ENCODE measurements around the gene FN1.

DNA sequence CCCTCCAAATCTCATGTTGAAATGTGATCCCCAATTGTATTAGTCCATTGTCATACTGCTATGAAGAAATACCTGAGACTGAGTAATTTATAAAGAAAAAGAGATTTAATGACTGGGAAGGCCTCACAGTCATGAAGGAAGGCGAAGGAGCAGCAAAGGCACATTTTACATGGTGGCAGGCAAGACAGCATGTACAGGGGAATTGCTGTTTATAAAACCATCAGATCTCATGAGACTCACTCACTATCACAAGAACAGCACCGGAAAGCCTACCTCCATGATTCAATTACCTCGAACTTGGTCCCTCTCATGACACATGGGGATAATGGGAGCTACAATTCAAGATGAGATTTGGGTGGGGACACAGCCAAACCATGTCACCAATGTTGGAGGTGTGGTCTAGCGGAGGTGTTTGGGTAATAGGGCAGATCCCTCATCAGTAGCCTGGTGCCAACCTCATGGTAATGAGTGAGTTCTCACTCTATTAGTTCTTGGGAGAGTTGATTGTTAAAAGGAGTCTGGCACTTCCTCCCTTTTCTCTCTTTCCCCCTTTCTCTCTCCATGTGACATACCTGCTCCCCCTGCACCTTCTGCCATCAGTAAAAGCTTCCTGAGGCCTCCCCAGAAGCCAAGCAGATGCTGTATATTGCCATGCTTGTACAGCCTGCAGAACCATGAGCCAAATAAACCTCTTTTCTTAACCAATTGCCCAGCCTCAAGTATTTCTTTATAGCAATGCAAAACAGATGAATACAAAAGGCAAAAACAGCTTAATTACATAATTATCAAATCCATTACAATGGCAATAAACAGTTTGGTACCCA lies 14.5 kb upstream of the FN1 start:
- no peak for TF ChIP-seq POLR2A (IDR thresholded peaks at IDR 0.05)
- TF ChIP-seq, protein P1, sequence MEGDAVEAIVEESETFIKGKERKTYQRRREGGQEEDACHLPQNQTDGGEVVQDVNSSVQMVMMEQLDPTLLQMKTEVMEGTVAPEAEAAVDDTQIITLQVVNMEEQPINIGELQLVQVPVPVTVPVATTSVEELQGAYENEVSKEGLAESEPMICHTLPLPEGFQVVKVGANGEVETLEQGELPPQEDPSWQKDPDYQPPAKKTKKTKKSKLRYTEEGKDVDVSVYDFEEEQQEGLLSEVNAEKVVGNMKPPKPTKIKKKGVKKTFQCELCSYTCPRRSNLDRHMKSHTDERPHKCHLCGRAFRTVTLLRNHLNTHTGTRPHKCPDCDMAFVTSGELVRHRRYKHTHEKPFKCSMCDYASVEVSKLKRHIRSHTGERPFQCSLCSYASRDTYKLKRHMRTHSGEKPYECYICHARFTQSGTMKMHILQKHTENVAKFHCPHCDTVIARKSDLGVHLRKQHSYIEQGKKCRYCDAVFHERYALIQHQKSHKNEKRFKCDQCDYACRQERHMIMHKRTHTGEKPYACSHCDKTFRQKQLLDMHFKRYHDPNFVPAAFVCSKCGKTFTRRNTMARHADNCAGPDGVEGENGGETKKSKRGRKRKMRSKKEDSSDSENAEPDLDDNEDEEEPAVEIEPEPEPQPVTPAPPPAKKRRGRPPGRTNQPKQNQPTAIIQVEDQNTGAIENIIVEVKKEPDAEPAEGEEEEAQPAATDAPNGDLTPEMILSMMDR (IDR thresholded peaks at IDR 0.05), result no peak

Data from stomach (tissue), 4 donors.